ENCODE data around the gene PPP2R5A. TPM values are rescaled to one million over a fixed set of nuclear protein-coding genes. Genes with fewer than 3 reads are reported as not detected.
"Not testable (repeated sequence)": the region's sequence is repeated elsewhere in the genome, so short reads cannot be mapped to it uniquely, and the experiment has no call there.

PPP2R5A gene
- total and polyA plus RNA-seq, 4 donors, result 27.7 to 45.2 (median 37.6) TPM

GRCh38 chr1:212285685-212286555 is 710 bp downstream of the PPP2R5A start:
- Histone ChIP-seq H3K27ac (ENCODE audit: low read depth, low read length) (peak overlapping the region; percentile 74), H3K4me3 (ENCODE audit: low read depth, low read length) (peak overlapping the region; percentile 57), H3K36me3 (ENCODE audit: control insufficient read depth, insufficient read depth, low read length) (no peaks in the 10 kb centered on the region), H3K9me3 (ENCODE audit: control insufficient read depth, insufficient read depth, low read length) (no peaks in the 10 kb centered on the region), H3K4me1 (ENCODE audit: control insufficient read depth, insufficient read depth, low read length) (peaks cover 12% of the 10 kb centered on the region), H3K27me3 (ENCODE audit: control insufficient read depth, insufficient read depth, low read length) (no peaks in the 10 kb centered on the region)
- 0% methylated on average over 81 of the region's 85 CpGs for WGBS (ENCODE audit: insufficient coverage)
- DNase-seq (ENCODE audit: low read depth in 4 of 6, low spot score in 6 of 6), result peak in 3 of 6 donors; percentile 17 to 78 (median 61)

GRCh38 chr1:212286556-212287131 is 1.4 kb downstream of the PPP2R5A start:
- peak overlapping the region; percentile 57 for H3K4me3 ChIP-seq (ENCODE audit: low read depth, low read length)
- 4% methylated on average over 14 of the region's 17 CpGs for WGBS (ENCODE audit: insufficient coverage)
- no peaks in the 10 kb centered on the region for H3K9me3 ChIP-seq (ENCODE audit: control insufficient read depth, insufficient read depth, low read length)
- no peaks in the 10 kb centered on the region for H3K27me3 ChIP-seq (ENCODE audit: control insufficient read depth, insufficient read depth, low read length)
- peaks cover 16% of the 10 kb centered on the region for H3K4me1 ChIP-seq (ENCODE audit: control insufficient read depth, insufficient read depth, low read length)
- no peaks in the 10 kb centered on the region for H3K36me3 ChIP-seq (ENCODE audit: control insufficient read depth, insufficient read depth, low read length)
- H3K27ac ChIP-seq (ENCODE audit: low read depth, low read length), result peak overlapping the region; percentile 74
- DNase-seq (ENCODE audit: low read depth in 4 of 6, low spot score in 6 of 6), result peak in 2 of 6 donors; percentile 38 to 44

- peak in 2 of 6 donors; percentile 3 to 27 for DNase-seq (ENCODE audit: low read depth in 4 of 6, low spot score in 6 of 6)
- Histone ChIP-seq H3K27ac (ENCODE audit: low read depth, low read length) (peak overlapping the region; percentile 74), H3K36me3 (ENCODE audit: control insufficient read depth, insufficient read depth, low read length) (no peaks in the 10 kb centered on the region), H3K4me1 (ENCODE audit: control insufficient read depth, insufficient read depth, low read length) (peaks cover 16% of the 10 kb centered on the region), H3K9me3 (ENCODE audit: control insufficient read depth, insufficient read depth, low read length) (no peaks in the 10 kb centered on the region), H3K4me3 (ENCODE audit: low read depth, low read length) (peak overlapping the region; percentile 57), H3K27me3 (ENCODE audit: control insufficient read depth, insufficient read depth, low read length) (no peaks in the 10 kb centered on the region)
- 50% methylated on average over 1 of the region's 3 CpGs for WGBS (ENCODE audit: insufficient coverage)
These were observed 2.2 kb downstream of the PPP2R5A start for GRCh38 chr1:212287261-212287895.

GRCh38 chr1:212287995-212288394 is 2.8 kb downstream of the PPP2R5A start:
- WGBS (ENCODE audit: insufficient coverage), result 87% methylated on average over 9 of the region's 9 CpGs
- Histone ChIP-seq H3K4me1 (ENCODE audit: control insufficient read depth, insufficient read depth, low read length) (peaks cover 16% of the 10 kb centered on the region), H3K4me3 (ENCODE audit: low read depth, low read length) (peak overlapping the region; percentile 6)
- H3K36me3 ChIP-seq (ENCODE audit: control insufficient read depth, insufficient read depth, low read length); H3K27me3 ChIP-seq (ENCODE audit: control insufficient read depth, insufficient read depth, low read length); DNase-seq (ENCODE audit: low read depth in 4 of 6, low spot score in 6 of 6); H3K27ac ChIP-seq (ENCODE audit: low read depth, low read length); H3K9me3 ChIP-seq (ENCODE audit: control insufficient read depth, insufficient read depth, low read length): not testable (repeated sequence)

- H3K4me3 ChIP-seq (ENCODE audit: low read depth, low read length), result peak overlapping the region; percentile 6
- H3K27me3 ChIP-seq (ENCODE audit: control insufficient read depth, insufficient read depth, low read length), result no peaks in the 10 kb centered on the region
- H3K27ac ChIP-seq (ENCODE audit: low read depth, low read length), result no peak overlapping the region
- no peaks in the 10 kb centered on the region for H3K9me3 ChIP-seq (ENCODE audit: control insufficient read depth, insufficient read depth, low read length)
- H3K4me1 ChIP-seq (ENCODE audit: control insufficient read depth, insufficient read depth, low read length), result peaks cover 16% of the 10 kb centered on the region
- H3K36me3 ChIP-seq (ENCODE audit: control insufficient read depth, insufficient read depth, low read length), result no peaks in the 10 kb centered on the region
- peak in 1 of 6 donors; percentile 27 for DNase-seq (ENCODE audit: low read depth in 4 of 6, low spot score in 6 of 6)
These were observed 3.4 kb downstream of the PPP2R5A start for GRCh38 chr1:212288615-212289014.

GRCh38 chr1:212289262-212290077 is 4.3 kb downstream of the PPP2R5A start:
- H3K4me1 ChIP-seq (ENCODE audit: control insufficient read depth, insufficient read depth, low read length), result peaks cover 13% of the 10 kb centered on the region
- no CpG with 5 or more reads among the region's 4 CpGs for WGBS (ENCODE audit: insufficient coverage)
- H3K9me3 ChIP-seq (ENCODE audit: control insufficient read depth, insufficient read depth, low read length), result no peaks in the 10 kb centered on the region
- no peaks in the 10 kb centered on the region for H3K36me3 ChIP-seq (ENCODE audit: control insufficient read depth, insufficient read depth, low read length)
- DNase-seq (ENCODE audit: low read depth in 4 of 6, low spot score in 6 of 6), result no peak
- H3K27me3 ChIP-seq (ENCODE audit: control insufficient read depth, insufficient read depth, low read length), result no peaks in the 10 kb centered on the region
- H3K27ac ChIP-seq (ENCODE audit: low read depth, low read length), result no peak overlapping the region
- H3K4me3 ChIP-seq (ENCODE audit: low read depth, low read length), result no peak overlapping the region

GRCh38 chr1:212290608-212291007 is 5.4 kb downstream of the PPP2R5A start:
- Histone ChIP-seq H3K4me3 (ENCODE audit: low read depth, low read length) (no peak overlapping the region), H3K36me3 (ENCODE audit: control insufficient read depth, insufficient read depth, low read length) (no peaks in the 10 kb centered on the region), H3K27ac (ENCODE audit: low read depth, low read length) (no peak overlapping the region), H3K4me1 (ENCODE audit: control insufficient read depth, insufficient read depth, low read length) (peaks cover 9% of the 10 kb centered on the region), H3K9me3 (ENCODE audit: control insufficient read depth, insufficient read depth, low read length) (no peaks in the 10 kb centered on the region), H3K27me3 (ENCODE audit: control insufficient read depth, insufficient read depth, low read length) (no peaks in the 10 kb centered on the region)
- no peak for DNase-seq (ENCODE audit: low read depth in 4 of 6, low spot score in 6 of 6)

- Histone ChIP-seq H3K27ac (ENCODE audit: low read depth, low read length) (no peak overlapping the region), H3K36me3 (ENCODE audit: control insufficient read depth, insufficient read depth, low read length) (no peaks in the 10 kb centered on the region), H3K9me3 (ENCODE audit: control insufficient read depth, insufficient read depth, low read length) (no peaks in the 10 kb centered on the region), H3K27me3 (ENCODE audit: control insufficient read depth, insufficient read depth, low read length) (no peaks in the 10 kb centered on the region), H3K4me1 (ENCODE audit: control insufficient read depth, insufficient read depth, low read length) (peaks cover 9% of the 10 kb centered on the region), H3K4me3 (ENCODE audit: low read depth, low read length) (no peak overlapping the region)
- WGBS (ENCODE audit: insufficient coverage), result no CpG with 5 or more reads among the region's 6 CpGs
- DNase-seq (ENCODE audit: low read depth in 4 of 6, low spot score in 6 of 6), result peak in 3 of 6 donors; percentile 33 to 86 (median 69)
These were observed 6.4 kb downstream of the PPP2R5A start for GRCh38 chr1:212291505-212292134.

Data from spinal cord (tissue), 10 donors.